Measurements from ENCODE around the gene FAM89B.

Gene FAM89B

GRCh38 chr11:65562020-65562419 is 10.3 kb upstream of the FAM89B start:
- TF ChIP-seq EGR1 (IDR thresholded peaks at IDR 0.05): no peak
- TF ChIP-seq YY1 (IDR thresholded peaks at IDR 0.05; ENCODE audit: low read depth): no peak
- TF ChIP-seq REST (IDR thresholded peaks at IDR 0.05; ENCODE audit: low read depth): no peak
- TF ChIP-seq TCF12 (IDR thresholded peaks at IDR 0.05; ENCODE audit: low read depth): no peak
- no peak for TF ChIP-seq FOXM1 (IDR thresholded peaks at IDR 0.05; ENCODE audit: borderline replicate concordance, low read depth)
- TF ChIP-seq MAX (IDR thresholded peaks at IDR 0.05): no peak
- no peak for TF ChIP-seq RAD21 (IDR thresholded peaks at IDR 0.05; ENCODE audit: low read depth)
- TF ChIP-seq ZBTB7A (IDR thresholded peaks at IDR 0.05; ENCODE audit: low read depth): no peak
- no peak for TF ChIP-seq CEBPB (IDR thresholded peaks at IDR 0.05)
- TF ChIP-seq CREB1 (IDR thresholded peaks at IDR 0.05; ENCODE audit: low read depth): no peak
- TF ChIP-seq NFIC (IDR thresholded peaks at IDR 0.05): no peak

GRCh38 chr11:65562788-65563187 is 9.6 kb upstream of the FAM89B start:
- TF ChIP-seq RAD21 (IDR thresholded peaks at IDR 0.05; ENCODE audit: low read depth) (no peak), NFIC (IDR thresholded peaks at IDR 0.05) (no peak), CREB1 (IDR thresholded peaks at IDR 0.05; ENCODE audit: low read depth) (no peak), EP300 (IDR thresholded peaks at IDR 0.05; ENCODE audit: borderline replicate concordance) (no peak), YY1 (IDR thresholded peaks at IDR 0.05; ENCODE audit: low read depth) (no peak), ZBTB7A (IDR thresholded peaks at IDR 0.05; ENCODE audit: low read depth) (no peak), TAF1 (IDR thresholded peaks at IDR 0.05; ENCODE audit: low read depth) (no peak), REST (IDR thresholded peaks at IDR 0.05; ENCODE audit: low read depth) (no peak), FOXM1 (IDR thresholded peaks at IDR 0.05; ENCODE audit: borderline replicate concordance, low read depth) (no peak), CEBPB (IDR thresholded peaks at IDR 0.05) (no peak), TEAD4 (IDR thresholded peaks at IDR 0.05) (no peak), MAX (IDR thresholded peaks at IDR 0.05) (no peak), TCF12 (IDR thresholded peaks at IDR 0.05; ENCODE audit: low read depth) (no peak), EGR1 (IDR thresholded peaks at IDR 0.05) (no peak), USF1 (IDR thresholded peaks at IDR 0.05) (no peak)

DNA sequence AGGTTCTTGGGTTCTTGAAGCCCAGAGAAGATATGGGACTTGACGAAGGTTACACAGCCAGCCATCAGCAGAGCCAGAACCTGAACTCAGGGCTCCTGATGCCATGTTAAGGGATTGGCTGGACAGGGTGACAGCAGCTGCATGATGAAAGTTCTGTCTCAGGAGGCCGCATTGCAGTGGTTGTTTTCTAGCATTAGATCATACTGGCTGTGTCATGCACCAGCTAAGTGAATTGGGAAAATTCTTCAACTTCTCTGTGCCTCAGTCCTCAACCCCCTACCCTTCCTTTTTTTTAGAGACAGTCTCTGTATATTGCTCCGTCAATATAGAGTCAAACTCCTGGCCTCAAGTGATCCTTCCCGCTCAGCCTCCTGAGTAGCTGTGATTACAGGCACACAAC is 8.7 kb upstream of the FAM89B start:
- TF ChIP-seq TEAD4 (IDR thresholded peaks at IDR 0.05) (no peak), USF1 (IDR thresholded peaks at IDR 0.05) (no peak), FOXM1 (IDR thresholded peaks at IDR 0.05; ENCODE audit: borderline replicate concordance, low read depth) (no peak), EP300 (IDR thresholded peaks at IDR 0.05; ENCODE audit: borderline replicate concordance) (no peak), ZBTB7A (IDR thresholded peaks at IDR 0.05; ENCODE audit: low read depth) (no peak), CEBPB (IDR thresholded peaks at IDR 0.05) (no peak), CREB1 (IDR thresholded peaks at IDR 0.05; ENCODE audit: low read depth) (no peak), TCF12 (IDR thresholded peaks at IDR 0.05; ENCODE audit: low read depth) (no peak), EGR1 (IDR thresholded peaks at IDR 0.05) (no peak)

GRCh38 chr11:65565624-65566453 is 6.5 kb upstream of the FAM89B start:
- TF ChIP-seq RAD21 (IDR thresholded peaks at IDR 0.05; ENCODE audit: low read depth): no peak
- no peak for TF ChIP-seq TAF1 (IDR thresholded peaks at IDR 0.05; ENCODE audit: low read depth)
- TF ChIP-seq FOXM1 (IDR thresholded peaks at IDR 0.05; ENCODE audit: borderline replicate concordance, low read depth): no peak
- no peak for TF ChIP-seq ZBTB7A (IDR thresholded peaks at IDR 0.05; ENCODE audit: low read depth)

DNA sequence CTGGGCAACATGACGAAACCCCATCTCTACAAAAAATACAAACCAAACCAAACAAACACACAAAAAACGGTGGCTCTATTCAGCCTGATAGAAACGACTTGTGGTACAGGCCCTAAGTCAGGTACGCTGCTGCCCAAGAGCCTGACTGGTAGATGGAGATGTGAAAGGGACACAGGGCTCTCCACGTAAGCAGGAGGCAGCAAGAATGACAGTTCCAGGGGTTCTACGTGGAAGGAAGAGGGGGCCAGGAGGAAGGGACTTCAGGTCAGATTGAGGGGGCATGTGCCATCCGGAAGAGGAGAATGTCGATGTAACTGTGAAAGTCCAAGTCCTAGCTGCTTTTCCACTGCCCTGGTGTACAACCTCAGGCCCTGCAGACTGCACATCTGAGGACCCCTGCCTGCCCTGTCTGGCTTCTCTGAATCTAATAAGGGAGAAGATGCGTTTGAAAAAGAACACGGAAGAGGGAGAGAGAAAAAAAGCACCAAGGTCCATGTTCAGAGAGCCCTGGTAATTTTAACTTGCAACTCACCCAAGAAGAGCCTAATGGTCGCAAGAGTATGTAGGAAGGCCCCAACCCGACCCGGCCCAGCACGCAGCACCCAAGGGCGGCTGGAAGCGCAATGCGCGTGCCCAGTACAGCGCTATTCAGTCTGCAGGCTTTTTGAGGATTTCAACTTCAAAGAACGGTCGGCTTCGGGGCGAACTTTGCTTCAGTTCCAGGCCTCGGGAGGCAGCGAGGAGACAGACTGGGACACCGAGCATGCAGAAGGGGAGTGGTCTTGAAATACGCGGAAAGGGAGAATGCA is 3.0 kb upstream of the FAM89B start:
- TF ChIP-seq REST (IDR thresholded peaks at IDR 0.05; ENCODE audit: low read depth) (no peak), NFIC (IDR thresholded peaks at IDR 0.05) (no peak), EP300 (IDR thresholded peaks at IDR 0.05; ENCODE audit: borderline replicate concordance) (no peak), FOXM1 (IDR thresholded peaks at IDR 0.05; ENCODE audit: borderline replicate concordance, low read depth) (no peak), CREB1 (IDR thresholded peaks at IDR 0.05; ENCODE audit: low read depth) (no peak)

All from Ishikawa (cell line).